ENCODE results near the gene MTARC2.

The MTARC2 gene

DNA sequence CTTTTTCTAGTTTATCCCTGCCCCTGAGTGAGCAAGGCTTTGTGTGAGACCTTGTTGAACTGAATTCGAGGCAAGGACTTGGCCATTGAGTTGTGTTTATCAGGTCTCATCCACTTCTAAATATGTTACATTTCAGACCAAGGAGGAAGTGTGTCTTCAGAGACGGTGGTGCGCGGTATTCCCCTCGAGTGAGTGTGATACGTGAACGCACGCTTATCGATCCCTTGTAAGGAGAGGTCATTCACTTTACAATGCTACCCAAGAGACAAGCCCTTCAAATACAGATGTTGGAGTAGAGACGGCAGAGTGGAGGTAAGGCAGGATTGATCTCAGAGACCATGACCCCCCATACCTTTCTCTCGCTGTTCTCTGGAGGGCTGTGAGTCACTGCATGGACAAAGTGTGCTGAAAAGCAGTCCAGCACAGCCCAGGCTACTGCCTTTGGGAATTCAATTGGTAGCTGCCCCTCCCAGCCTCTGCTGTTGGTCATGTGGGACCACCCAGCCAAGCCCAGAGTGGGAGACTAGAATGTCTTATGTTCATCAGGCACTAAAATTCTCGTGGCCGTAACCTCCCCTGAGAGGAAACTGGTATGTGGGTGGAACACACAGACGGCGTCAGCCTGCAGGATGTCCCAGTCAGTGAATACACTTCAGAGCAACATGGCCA, 22.3 kb downstream of the MTARC2 start:
- DNase-seq: no peak

DNA sequence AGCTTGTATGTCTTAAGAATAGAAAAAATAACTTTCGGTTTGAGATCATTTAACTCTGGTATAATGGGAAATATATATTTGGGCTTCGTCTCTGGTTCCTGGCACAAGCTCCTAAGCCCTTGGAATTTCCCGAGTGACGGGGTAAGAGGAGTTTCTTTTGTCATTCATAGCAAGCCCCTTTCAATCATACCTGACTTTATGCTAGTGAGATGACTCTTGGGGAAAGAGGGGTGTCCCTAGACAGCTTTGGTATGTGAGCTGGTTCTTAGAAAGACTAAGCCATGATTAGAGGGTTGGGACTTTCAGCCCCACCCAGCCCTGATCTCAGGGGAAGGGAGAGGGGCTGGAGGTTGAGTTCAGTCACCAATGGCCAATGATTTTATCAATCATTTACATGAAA, 24.7 kb downstream of the MTARC2 start:
- no peak for DNase-seq

DNA sequence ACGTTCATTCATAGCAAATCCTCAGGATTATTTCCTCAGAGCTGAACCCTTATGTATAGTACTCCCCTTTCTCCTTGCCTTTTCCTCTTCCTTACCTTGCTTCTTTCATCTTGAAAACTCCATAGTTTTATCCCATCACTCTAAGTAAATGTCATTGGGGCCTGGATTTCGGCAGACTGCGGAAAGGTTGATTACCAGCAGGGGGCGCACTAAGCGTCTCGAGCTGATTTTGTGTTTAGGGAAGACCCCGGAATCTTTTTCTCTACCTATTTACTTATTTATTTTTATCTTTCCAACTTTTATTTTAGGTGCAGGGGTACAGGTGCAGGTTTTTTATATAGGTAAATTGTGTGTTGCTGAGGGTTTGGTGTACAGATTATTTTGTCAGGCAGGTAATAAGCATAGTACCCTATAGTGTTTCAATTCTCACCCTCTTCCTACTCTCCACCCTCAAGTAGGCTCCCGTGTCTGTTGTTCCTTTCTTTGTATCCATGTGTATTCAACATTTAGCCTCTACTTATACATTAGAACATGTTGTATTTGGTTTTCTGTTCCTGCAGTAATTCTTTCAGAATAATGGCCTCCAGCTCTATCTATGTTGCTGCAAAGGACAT, 27.2 kb downstream of the MTARC2 start:
- DNase-seq: peak in 1 of 2 experiments; percentile 28

DNA sequence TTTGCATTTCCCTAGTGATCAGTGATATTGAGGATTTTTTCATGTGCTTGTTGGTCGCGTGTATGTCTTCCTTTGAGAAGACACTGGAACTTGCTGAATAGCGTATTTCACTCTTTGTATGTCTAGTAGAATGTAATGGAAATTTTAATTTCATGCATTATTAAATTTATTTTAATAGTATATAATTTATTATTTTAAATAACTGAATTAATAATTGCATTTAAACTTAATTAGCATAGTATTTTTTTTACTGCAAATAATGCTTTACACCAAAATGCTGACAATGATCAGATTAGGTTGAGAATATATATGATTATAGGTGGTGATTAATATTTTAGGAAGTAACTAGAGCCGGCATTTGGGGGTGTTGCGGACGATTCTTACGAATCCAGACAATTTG, 28.1 kb downstream of the MTARC2 start:
- DNase-seq: no peak

DNA sequence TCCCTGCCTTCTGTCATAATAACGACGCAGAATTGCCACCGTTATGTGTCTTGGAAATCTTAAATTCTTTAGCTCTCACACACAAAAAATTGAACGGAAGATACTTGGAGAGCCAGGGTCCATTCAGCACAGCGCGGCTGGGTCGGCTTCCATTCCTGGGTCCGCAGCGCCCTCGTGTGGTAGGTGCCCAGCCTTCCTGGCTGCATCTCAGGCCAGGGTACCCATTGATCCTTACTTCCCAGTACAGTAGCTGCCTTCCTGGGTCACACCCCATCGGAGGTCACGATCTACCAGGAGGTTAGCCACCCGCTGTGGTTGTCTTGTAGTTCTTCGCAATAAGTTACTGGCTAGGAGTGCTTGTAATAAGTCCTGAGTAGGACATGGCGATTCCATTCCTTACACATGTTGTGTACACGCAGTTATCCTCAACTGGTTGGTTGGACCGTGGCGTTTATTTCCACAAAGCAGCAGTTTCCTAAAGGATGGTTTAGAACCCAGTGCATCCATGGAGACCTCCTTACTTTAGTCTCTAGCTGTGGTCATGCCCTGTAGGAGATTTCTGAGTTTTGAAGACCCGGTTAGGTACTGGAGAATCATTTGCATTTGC, 28.7 kb downstream of the MTARC2 start:
- peak; percentile 34 to 73 for DNase-seq

DNA sequence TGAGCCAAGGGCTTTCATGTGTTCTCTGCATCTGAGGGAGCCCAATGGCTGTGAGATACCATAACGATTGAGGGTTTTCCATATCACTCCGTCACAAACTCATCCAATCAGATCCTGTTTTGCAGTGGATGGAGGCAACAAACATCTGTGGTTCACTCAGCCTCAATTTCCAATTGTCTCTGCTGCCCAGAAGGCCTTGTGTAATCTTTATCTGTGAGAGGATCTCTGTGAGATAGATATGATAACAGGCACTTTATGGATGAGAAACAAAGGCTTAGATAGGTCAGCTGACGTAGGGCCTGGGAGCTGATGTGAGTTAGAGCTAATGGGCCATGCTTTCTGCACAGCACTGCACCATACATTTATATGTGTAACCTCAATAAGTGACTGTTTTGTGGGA, 35.3 kb downstream of the MTARC2 start:
- DNase-seq: no peak

DNA sequence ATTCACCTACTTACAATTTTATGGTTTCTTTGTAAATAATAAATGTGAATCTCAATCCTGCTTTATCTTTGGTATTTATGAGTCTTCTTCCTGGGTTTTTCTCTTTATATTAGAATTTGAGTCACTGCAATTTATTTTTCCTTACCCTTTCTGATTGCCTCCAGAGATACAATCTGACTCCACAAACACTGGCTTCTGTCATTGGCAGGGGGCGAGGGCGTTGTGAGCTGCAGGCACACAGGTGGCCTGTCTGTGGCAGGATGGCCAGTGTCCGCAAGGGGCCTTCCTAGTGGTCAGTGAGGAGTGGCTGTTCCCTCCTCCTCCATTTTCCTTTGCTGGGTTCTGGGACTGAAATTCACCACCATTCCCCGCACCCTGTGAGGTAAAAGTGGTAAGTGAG, 36.6 kb downstream of the MTARC2 start:
- DNase-seq: no peak

DNA sequence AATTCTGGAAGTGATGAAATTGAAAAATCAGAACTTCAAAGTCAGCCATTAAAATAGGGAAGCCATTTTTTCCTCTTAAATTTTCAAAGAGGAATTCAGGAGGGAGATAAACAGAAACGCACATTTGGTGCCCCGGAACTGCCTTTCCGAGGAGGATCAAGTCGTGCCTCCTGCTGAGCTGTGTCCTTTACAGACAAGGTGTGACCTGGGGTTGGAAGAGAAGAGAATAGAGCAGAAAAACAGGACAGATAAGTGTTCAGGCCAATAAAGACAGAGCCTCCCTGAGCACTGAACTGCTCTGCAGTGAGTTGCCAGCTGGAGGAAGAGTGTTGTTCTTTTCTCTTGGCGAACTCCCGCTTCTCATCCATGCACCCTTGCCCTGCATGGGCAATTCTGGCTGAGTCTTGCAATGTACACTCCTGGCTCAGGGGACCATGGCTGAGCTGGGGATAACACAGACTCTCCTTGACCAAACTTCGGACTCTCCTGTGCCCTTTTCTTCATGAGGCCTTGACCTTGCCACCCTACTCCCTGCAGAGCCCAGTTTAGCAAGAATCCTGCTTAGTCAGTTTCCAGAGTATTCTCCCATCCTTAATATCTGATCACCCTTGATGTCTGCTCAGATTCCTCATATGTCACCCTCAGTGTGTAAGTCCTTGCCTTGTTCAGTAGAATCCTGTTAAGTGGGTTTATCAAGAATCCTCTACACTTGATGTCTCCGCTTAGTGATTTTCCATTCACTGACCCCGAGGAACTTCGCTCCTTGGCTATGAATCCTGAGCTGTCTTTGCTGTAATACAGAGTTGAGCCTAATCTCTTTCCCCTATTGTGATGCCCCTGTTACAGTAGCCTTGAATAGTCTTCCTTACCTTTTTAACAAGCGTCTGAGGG, 37.3 kb downstream of the MTARC2 start:
- DNase-seq: no peak

DNA sequence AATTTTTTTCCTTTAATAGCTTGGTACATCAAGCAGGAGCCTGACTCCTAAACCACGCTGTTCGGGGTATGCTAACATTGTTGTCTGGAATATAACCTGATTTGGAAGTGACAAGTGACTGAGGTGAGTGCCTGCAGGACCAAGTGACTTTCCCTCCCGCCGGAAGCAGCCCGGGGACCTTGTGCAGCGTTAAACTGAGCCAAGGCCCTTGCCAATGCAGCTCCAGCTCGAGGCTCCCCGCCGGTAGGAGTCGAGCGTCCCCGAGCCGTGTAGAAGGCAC, 37.9 kb downstream of the MTARC2 start:
- no peak for DNase-seq

DNA sequence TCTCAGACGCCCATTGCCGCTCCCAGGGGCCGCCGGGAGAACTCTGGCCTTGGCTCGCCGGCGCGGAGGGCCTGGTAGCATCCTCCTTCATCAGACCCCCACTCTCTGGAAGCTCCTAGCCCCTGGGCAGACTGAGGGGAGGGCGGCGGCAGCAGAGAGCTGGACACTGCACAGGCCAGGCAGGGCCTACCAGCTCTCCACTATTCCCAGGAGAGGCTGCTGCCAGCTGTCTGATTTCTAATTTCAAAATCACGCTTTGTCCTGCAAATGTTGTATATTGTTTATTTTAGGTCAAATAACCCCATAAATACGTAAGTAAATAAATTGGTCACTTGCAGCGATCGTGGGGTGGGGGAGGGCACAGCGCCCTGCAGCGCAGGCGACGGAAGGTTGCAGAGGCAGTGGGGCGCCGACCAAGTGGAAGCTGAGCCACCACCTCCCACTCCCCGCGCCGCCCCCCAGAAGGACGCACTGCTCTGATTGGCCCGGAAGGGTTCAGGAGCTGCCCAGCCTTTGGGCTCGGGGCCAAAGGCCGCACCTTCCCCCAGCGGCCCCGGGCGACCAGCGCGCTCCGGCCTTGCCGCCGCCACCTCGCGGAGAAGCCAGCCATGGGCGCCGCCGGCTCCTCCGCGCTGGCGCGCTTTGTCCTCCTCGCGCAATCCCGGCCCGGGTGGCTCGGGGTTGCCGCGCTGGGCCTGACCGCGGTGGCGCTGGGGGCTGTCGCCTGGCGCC, 38.4 kb downstream of the MTARC2 start, which contains the start of gene MTARC1:
MTARC1 (plus strand) TSS at position 577 of the 732 bp plus-strand sequence; CDS start at position 609, 32 bp downstream.
- DNase-seq: no peak

DNA sequence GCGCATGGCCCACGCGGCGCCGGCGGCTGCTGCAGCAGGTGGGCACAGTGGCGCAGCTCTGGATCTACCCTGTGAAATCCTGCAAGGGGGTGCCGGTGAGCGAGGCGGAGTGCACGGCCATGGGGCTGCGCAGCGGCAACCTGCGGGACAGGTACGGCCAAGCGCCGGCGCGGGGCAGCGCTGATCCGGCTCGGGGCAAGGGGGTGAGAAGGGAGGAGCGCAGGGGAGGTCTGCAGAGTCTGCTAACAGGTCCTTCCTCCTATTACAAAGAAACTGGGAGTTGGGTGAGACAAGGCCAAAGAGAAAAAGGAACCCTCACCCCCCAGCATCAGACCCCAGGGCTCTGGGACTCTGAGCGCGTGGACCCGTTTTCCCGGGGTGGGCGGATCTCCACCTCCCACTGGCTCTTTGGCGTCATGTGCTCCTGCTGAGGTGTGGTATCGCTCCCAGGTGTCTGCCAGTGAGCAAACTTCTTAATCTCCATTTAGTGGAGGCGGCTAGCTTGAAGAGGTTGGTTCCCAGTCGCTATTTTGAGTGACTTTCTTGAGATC, 39.0 kb downstream of the MTARC2 start:
- no peak for DNase-seq

DNA sequence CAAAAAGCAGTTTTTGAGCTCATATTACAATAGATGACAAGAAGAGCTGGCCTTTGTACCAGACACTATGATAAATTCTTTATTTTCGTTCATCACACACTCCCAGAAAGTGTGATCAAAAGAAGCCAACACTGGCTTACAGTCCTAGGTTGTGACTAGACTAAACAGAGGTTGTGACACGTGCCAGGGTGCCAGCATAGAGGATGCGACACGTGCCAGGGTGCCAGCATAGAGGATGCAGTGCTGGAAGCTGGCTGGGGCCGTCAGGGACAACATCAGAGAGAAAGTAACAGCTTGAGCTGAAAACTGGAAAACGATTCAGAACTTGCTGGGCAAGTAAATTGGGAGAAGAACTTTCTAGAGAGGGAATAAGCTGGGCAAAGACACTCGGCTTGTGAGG, 40.8 kb downstream of the MTARC2 start:
- no peak for DNase-seq

DNA sequence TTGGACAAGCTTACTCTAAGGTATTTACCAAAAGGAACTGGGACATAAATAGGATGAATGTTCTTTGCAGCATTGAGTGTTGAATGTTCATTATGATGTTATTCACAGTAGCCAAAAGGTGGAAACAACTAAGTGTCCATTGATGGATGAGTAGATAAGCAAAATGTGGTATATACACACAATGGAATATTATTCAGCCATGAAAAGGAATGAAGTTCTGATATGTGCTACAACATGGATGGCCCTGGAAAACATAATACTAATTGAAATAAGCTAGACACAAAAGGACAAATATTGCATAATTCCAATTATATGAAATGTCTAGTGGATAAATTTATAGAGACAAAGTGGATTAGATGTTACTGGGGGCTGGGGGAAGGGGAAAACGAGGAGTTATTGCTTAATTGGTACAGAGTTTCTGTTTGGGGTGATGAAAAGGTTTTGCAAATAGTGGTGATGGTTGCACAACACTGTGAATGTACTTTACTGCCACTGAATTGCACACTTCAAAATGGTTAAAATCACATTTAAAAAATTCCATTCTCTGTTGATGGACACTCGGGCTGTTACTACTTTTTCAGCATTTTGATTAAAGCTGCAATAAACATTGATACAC, 41.5 kb downstream of the MTARC2 start:
- DNase-seq: no peak

DNA sequence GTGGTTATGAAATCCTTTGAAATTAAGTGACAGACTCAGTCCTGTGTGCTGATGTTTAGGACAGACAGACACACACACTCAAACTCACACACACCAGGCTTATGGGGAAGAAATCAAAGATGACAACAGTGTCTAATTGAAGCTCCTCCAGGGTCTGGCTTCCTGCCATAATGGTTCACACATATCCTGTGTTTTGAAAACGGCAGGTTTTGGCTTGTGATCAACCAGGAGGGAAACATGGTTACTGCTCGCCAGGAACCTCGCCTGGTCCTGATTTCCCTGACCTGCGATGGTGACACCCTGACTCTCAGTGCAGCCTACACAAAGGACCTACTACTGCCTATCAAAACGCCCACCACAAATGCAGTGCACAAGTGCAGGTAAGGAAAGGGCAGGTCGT, 43.2 kb downstream of the MTARC2 start:
- no peak for DNase-seq

DNA sequence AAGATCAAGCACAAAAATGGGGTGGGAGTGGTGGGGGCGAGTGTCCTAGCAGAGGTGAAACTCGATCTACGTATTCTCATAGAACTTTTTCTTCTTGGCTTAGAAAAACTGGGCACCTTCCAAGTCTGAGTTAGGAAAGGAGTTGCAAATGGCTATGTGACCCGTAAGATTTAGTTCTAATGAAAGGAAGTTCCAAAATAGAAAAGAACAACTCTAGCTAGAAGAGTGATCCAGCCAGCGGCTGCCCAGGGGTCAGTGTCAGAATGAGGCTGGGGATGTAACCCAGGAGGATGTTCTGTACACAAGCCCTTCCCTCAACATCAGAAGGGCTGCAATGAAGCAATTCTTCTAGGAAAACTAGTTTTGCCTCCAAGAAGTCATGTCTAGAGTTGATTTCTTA, 43.8 kb downstream of the MTARC2 start:
- DNase-seq: no peak

DNA sequence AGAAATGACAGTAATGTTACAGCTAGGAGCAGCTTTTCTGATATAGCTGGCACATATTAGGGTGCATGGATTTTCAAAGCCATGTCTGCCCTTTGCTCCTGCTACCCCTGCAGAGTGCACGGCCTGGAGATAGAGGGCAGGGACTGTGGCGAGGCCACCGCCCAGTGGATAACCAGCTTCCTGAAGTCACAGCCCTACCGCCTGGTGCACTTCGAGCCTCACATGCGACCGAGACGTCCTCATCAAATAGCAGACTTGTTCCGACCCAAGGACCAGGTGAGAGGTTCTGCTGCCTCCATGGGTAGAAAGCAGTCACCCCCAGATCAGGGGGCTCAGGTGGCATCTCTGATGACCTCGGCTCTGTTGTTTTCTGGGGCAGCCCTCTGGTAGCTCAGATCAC, 48.4 kb downstream of the MTARC2 start:
- DNase-seq: no peak

DNA sequence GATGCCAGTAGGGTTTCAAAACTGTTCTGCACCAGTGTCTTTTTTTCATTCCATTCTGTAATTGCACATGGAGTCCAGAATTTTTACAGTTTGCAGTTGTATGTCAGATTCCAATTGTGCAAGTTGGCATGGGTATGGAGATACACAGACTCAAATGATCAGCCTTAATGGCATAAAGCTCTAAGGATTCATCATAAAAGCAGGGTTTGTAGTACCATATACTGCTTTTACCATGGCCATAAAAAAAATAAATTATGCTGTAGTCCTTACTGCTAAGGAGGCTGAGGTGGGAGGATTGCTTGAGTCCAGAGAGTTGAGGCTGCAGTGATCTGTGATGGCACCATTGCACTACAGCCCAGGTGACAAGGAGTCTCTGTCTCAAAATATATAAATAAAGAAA, 48.9 kb downstream of the MTARC2 start:
- DNase-seq: no peak

DNA sequence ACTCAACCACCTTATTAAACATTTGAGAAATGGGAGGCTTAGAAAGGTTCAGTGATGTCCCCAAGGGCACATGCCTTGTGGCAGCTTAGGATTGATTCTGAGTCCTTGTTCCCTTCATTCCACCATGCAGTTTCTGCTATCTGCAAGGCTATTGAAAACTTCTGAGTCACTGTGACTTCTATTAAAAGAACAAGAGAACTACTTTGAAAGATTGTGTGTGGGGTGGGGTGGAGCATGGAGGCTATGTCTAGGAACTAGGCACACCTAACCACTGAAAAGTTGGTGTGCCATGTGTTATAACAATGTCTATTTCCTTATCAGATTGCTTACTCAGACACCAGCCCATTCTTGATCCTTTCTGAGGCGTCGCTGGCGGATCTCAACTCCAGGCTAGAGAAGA, 49.4 kb downstream of the MTARC2 start:
- no peak for DNase-seq

DNA sequence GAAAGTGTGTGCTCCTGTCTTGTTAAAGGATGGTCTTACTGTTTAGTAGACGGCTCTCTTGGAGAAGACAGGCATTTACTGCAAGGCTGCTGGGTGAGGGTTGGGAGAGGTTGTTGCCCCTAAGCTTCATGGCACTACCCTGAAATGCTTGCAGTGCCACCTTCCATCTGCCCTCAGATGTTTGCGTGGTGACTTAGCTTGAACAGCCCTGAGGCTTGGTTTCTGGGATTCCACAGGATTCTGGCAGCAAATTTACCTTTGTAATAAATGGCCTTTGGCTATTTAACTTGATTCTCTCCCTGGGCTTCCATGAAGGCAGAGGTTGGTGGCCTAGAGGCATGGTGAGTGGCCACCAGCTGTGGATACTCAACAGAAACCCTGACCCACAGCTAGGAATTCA, 50.2 kb downstream of the MTARC2 start:
- no peak for DNase-seq

DNA sequence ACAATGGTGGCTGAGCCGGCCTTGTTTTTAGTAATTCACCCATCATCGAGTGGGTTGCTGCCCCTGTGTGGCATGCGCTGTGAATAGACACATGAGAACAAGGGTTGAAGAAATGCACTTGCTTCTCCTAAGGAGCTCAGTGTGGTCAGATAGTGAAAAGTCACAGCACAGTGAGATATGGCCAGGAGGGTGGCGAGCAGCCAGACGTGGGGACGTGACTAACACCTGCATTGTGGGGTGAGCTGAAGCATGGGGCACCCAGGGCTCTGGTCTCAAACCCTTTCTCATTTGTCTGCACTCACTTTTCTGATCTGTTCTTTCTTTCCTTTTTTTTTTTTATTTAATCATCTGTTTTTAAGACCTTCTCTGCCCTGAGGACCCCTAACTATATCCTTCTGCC, 52.1 kb downstream of the MTARC2 start:
- no peak for DNase-seq

DNA sequence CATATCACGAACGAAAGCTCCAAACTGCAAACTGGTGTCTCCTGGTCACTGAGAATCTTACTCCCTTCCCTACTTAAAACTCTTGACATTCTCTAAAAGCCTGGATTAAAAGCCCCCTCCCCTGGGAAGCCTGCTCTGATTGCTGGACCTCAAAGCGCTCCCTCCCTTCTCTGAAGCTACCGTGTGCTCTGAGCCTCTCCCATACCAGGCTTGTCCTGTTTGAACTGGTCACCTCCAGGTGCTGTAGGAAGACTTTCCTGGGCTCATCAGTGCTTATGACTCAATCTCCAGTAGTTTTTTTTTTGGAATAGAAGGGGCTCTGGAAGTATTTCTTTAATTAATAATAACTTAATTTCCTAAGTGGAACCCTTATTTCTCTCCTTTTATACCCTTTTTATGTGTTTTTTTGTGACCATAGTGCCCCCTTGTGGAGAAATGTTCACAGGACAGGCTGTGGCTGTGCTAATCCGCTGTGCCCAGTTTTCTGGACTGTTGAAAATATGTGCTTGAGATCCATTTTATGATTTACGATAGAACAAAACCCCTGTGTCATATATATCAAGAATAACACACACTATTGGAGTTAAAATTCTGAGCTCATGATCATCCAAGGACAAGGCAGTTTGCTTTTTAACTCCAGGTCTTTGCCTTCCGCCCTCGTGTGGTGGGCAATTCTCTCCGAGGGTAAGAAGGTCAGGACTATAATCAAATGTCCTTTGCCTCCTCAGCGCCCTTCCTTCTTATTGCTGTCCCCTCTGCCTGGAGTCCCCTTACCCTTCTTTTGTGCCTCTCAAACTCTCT, 55.5 kb downstream of the MTARC2 start:
- no peak for DNase-seq
